HG02588 (cell line): ENCODE results near the gene THRA.
A peak's percentile ranks its signal among the peaks of the same experiment; 100 is the strongest.
"Not testable (repeated sequence)": the region's sequence is repeated elsewhere in the genome, so short reads cannot be mapped to it uniquely, and the experiment has no call there.

ENCODE experiments used
- ATAC-seq: cut with Tn5 transposase; IDR thresholded peaks from one replicate; pipeline ENCODE4 v1.9.1; 2021; ENCODE audit warnings: mild to moderate bottlenecking, moderate library complexity; ENCODE audit not compliant: unreplicated experiment

THRA gene

DNA sequence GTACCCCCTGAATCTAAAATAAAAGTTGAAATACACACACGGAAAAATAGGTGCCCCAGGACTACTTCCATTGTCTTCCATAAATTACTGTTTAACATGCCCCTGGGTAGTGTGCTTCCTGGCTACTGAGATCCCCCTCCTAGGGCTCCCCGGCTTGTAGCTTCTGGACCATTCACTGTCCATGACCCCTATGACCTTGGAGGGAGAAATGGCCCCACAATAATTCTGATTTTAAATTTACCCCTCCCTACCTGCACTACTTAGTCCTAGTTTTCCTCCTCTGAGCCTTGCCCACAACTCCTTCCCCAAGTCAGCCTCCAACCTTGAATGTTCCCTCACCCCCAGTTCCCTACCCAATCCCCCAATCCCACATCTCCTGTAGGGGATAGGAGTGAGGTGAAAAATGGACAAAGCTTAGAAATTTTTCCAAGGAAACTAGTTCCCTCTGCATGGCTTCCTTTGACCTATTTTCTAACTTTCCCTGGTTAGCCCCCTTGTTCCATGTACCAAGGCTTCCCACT, 49.5 kb downstream of the THRA start:
- no peak for ATAC-seq

DNA sequence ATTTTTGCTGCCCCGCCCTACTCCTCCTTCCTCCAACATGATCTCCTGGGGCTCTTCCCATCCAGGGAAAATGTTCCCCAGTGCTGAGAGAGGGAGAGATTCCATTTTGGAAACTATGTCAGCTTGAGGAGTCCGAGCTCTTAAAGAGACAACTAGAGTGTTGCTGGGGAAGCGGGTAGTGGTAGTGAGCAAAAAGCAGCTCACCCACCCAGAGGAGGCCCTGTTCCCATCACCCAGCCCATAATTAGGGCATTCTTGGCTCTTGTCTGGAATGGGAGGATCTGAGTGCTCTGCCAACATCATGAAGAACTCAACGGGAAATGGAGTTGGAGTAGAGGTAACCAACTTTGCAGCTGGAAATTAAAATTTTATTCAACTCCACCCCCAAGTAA, 49.9 kb downstream of the THRA start:
- ATAC-seq: no peak

- peak; percentile 76 for ATAC-seq
Observed at GRCh38 chr17:40113110-40113906, 50.5 kb downstream of the THRA start.

- ATAC-seq: no peak
Observed at GRCh38 chr17:40113907-40114245, 51.1 kb downstream of the THRA start.

DNA sequence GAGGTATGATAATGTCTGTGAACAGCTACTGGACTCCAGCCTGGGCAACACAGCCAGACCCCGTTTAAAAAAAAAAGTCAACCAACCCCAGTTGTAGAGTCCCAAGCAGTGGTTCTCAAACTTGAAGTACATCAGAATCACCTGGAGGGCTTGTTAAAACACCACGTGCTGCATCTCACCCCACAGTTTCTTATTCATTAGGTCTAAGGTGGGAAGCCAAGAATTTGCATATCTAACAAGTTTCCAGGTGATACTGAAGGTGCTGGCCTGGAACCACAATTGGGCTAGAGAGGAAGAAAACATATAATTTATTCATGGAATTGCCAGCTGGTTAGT, 52.3 kb downstream of the THRA start:
- ATAC-seq: no peak

DNA sequence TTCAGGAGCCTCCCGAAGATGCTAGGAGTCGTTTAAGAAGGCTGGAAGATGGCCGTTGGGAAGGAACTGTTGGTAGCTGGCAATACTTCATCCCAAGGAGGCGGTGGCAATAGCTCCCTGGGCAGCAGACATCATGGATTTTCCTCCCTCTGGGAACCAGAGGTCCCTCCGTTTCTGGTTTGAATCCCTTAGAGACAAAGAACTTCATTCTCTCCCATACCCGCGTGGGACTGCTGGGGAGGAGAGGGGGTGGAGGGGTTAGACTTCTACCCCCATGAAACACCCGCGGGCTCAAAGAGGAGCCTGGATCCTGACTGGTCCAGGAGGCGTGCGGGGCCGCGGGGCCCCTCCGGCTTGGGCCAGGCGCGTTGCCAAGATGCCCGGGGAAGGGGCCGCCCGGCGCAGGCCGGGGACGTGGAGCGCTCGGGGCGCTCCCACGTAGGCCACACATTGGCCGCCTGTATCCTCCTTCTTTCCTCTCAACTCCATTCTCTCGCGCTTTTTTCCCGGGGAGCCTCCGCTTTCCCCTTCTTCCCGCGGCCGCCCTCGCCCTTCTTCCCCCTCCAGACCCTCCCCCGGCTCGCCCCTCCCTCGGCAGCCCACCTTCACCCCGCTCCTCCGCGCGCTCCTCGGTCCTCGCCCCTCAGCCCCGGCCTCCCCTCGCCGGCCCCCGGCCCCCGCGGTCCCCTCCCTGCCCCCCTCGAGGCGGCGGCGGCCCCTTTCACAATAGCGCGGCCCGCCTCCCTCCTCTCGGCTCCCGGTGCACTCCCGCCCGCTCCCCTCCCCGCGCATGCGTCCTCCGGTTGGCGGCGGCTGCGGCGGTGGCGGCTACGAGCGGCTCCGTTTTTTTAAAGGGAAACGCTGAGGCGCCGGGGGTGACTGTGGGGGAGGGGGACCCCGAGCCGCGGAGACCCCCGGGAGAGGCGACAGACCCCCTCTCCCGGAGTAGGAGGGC, 58.7 kb downstream of the THRA start, which contains the start of gene MSL1:
Gene MSL1 (plus strand): TSS at position 791 of the 955 bp plus-strand sequence. CDS start 642 bp downstream, outside the sequence.
- peak; percentile 67 for ATAC-seq

DNA sequence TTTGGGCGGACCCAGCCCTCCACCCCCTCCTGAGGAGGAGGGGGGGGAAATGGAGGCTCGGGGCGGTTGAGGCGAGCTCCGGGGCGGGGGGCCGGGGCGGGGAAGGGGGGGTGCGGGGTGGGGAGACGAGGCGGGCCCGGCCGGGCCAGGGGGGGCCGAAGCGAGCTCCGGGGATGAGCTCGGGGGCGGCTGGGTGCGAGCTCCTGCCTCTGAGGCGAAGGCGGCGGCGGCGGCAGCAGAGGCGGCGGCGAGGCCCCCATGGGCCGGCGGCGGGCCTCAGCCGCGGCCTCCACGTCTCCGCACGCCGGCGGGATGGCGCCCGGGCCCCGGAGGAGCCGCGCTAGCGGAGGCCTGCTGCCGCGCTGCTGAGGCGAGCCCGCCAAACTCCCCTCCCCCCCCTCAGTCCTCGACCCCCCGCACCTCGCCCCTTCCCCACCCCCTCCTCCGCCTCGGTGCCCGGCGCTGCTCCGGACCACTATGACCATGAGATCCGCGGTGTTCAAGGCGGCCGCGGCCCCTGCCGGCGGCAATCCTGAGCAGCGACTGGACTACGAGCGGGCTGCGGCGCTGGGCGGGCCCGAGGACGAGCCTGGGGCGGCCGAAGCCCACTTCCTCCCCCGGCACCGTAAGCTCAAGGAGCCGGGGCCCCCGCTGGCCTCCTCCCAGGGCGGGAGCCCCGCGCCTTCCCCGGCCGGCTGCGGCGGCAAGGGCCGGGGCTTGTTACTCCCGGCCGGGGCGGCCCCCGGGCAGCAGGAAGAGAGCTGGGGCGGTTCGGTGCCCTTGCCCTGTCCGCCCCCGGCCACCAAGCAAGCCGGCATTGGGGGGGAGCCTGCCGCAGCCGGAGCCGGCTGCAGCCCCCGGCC, 59.6 kb downstream of the THRA start:
- peak; percentile 35 for ATAC-seq

GRCh38 chr17:40122999-40123810, 60.4 kb downstream of the THRA start:
- ATAC-seq: peak; percentile 23

GRCh38 chr17:40123811-40124114, 61.0 kb downstream of the THRA start:
- ATAC-seq: no peak

DNA sequence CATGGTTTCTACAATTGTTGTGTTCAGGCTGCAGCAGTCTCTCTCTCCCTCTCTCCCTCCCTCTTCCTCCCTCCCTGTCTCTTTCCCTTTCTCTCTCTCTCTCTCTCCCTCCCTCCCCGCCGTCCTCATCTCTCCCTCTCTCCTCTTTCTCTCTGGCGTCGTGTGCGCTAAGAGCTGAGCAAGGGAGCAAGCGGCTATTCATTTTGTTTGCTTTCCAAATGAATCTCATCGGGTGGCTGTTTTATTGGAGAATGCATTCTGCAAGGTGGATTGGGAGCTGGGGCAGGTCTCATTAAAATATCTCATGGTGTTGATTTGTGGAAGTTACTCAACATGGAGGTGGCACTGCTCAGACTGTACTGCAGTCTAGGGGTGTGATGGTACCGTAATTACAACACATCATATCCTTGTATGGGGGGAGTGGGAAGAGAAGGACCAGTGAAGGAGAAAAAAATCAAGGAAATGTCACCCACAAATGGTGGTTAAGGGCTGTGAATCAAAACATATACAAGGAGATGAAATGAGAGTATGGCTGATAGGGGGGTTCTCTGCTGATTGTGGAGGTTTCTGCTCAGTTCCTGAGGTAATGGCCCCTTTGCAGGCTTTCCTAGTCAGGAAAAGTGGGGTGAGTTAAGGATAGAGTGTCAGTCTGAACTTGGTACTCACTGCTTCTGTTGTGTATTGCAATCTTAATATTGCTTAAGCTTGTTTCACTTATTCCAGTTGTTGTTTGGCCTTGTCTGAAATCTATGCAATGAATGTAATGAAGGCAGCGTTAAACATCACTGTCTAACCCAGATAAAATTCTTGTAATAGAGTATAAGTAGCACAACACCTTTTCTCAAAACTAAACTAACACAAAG, 61.7 kb downstream of the THRA start:
- ATAC-seq: no peak

DNA sequence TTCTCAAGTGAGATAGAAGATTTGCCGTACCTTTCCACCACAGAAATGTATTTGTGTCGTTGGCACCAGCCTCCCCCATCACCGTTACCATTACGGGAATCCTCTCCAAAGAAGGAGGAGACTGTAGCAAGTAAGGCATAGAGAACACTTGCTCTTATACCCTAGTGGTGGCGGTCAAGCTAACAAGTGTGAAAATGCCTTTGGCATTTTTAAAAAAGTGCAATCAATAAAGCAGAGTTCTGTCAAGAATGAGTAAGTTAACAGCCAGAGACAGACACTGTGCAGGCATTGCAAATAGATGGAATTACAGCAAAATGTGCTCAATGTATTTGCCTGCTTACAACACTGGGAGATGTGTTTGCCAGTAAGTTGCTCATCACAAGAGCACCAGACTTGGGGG, 66.7 kb downstream of the THRA start:
- ATAC-seq: no peak

GRCh38 chr17:40130352-40131042, 67.7 kb downstream of the THRA start:
- ATAC-seq: no peak

- ATAC-seq: no peak
Observed at GRCh38 chr17:40134184-40134583, 71.4 kb downstream of the THRA start.

GRCh38 chr17:40135817-40136216, 73.1 kb downstream of the THRA start:
- no peak for ATAC-seq

- peak; percentile 13 for ATAC-seq
Observed at GRCh38 chr17:40139566-40140058, 76.8 kb downstream of the THRA start.

GRCh38 chr17:40143166-40143565, 80.4 kb downstream of the THRA start:
- not testable (repeated sequence) for ATAC-seq
